Measurements from ENCODE around the gene BACE1-AS. TPM values are rescaled to one million over a fixed set of nuclear protein-coding genes. Genes with fewer than 3 reads are reported as not detected.

The BACE1-AS gene
- total and polyA plus RNA-seq, 2 experiments from 2014 or later = 10.6 to 19.6 TPM

DNA sequence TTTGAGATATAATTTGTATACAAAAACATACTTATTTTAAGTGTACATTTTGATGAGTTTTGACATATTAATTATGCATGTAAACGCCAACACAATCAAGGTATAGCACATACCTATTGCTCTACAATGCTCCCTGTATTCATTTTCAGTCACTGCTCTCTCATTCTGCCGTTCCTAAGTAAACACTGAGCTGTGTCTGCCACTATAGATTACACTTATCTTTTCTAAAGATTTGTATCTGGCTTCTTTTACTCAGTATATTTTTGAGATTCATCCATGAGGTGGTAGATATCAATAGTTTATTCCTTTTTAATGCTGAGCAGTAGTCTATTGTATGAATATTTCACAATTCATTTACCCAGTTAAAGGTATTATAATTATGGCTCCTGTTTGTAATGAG, 25.4 kb upstream of the BACE1-AS start:
- Mint-ChIP-seq H3K4me1 (peaks cover 2% of the 10 kb centered on the region; the same call in 1 of the 3 replicates), H3K9me3 (no peaks in the 10 kb centered on the region), H3K27me3 (ENCODE audit: insufficient read depth, low read depth, poor library complexity) (no peaks in the 10 kb centered on the region), H3K4me3 (no peak overlapping the region), H3K36me3 (ENCODE audit: low read depth) (peaks cover 33% of the 10 kb centered on the region), H3K27ac (no peak overlapping the region)
- Histone ChIP-seq H3K27ac (ENCODE audit: low read depth) (no peak overlapping the region), H3K9me2 (ENCODE audit: insufficient read depth) (no peaks in the 10 kb centered on the region), H3K36me3 (ENCODE audit: insufficient read depth) (no peaks in the 10 kb centered on the region), H4K20me1 (replicated peaks; ENCODE audit: insufficient read depth) (peaks cover 20% of the 10 kb centered on the region; the same call in 1 of the 2 replicates), H3F3A (replicated peaks; ENCODE audit: low read depth) (no peaks in the 10 kb centered on the region), H3K79me2 (replicated peaks; ENCODE audit: insufficient read depth) (no peaks in the 10 kb centered on the region), H3K4me1 (ENCODE audit: insufficient read depth) (no peaks in the 10 kb centered on the region), H2AFZ (no peak overlapping the region), H3K4me2 (no peak overlapping the region), H3K27me3 (ENCODE audit: insufficient read depth) (peaks cover 9% of the 10 kb centered on the region), H3K4me3 (no peak overlapping the region)
- TF ChIP-seq ZNF114 (CRISPR knock-in tag; IDR thresholded peaks at IDR 0.05) = no peak
- TF ChIP-seq EZH2 (IDR thresholded peaks at IDR 0.05; ENCODE audit: low read depth, unreplicated experiment) = no peak
- TF ChIP-seq, protein P1, sequence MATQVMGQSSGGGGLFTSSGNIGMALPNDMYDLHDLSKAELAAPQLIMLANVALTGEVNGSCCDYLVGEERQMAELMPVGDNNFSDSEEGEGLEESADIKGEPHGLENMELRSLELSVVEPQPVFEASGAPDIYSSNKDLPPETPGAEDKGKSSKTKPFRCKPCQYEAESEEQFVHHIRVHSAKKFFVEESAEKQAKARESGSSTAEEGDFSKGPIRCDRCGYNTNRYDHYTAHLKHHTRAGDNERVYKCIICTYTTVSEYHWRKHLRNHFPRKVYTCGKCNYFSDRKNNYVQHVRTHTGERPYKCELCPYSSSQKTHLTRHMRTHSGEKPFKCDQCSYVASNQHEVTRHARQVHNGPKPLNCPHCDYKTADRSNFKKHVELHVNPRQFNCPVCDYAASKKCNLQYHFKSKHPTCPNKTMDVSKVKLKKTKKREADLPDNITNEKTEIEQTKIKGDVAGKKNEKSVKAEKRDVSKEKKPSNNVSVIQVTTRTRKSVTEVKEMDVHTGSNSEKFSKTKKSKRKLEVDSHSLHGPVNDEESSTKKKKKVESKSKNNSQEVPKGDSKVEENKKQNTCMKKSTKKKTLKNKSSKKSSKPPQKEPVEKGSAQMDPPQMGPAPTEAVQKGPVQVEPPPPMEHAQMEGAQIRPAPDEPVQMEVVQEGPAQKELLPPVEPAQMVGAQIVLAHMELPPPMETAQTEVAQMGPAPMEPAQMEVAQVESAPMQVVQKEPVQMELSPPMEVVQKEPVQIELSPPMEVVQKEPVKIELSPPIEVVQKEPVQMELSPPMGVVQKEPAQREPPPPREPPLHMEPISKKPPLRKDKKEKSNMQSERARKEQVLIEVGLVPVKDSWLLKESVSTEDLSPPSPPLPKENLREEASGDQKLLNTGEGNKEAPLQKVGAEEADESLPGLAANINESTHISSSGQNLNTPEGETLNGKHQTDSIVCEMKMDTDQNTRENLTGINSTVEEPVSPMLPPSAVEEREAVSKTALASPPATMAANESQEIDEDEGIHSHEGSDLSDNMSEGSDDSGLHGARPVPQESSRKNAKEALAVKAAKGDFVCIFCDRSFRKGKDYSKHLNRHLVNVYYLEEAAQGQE (IDR thresholded peaks at IDR 0.05; ENCODE audit: unreplicated experiment) = no peak
- no peak for TF ChIP-seq POLR2AphosphoS5 (IDR thresholded peaks at IDR 0.05; ENCODE audit: low read depth)
- TF ChIP-seq, protein P2, sequence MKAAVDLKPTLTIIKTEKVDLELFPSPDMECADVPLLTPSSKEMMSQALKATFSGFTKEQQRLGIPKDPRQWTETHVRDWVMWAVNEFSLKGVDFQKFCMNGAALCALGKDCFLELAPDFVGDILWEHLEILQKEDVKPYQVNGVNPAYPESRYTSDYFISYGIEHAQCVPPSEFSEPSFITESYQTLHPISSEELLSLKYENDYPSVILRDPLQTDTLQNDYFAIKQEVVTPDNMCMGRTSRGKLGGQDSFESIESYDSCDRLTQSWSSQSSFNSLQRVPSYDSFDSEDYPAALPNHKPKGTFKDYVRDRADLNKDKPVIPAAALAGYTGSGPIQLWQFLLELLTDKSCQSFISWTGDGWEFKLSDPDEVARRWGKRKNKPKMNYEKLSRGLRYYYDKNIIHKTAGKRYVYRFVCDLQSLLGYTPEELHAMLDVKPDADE (IDR thresholded peaks at IDR 0.05) = no peak
- TF ChIP-seq, protein P3, sequence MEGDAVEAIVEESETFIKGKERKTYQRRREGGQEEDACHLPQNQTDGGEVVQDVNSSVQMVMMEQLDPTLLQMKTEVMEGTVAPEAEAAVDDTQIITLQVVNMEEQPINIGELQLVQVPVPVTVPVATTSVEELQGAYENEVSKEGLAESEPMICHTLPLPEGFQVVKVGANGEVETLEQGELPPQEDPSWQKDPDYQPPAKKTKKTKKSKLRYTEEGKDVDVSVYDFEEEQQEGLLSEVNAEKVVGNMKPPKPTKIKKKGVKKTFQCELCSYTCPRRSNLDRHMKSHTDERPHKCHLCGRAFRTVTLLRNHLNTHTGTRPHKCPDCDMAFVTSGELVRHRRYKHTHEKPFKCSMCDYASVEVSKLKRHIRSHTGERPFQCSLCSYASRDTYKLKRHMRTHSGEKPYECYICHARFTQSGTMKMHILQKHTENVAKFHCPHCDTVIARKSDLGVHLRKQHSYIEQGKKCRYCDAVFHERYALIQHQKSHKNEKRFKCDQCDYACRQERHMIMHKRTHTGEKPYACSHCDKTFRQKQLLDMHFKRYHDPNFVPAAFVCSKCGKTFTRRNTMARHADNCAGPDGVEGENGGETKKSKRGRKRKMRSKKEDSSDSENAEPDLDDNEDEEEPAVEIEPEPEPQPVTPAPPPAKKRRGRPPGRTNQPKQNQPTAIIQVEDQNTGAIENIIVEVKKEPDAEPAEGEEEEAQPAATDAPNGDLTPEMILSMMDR (conservative IDR thresholded peaks at IDR 0.05; ENCODE audit: low read depth in 2 of 2) = no peak
- TF ChIP-seq JUNB (IDR thresholded peaks at IDR 0.05; ENCODE audit: unreplicated experiment) = no peak
- TF ChIP-seq, protein P4, sequence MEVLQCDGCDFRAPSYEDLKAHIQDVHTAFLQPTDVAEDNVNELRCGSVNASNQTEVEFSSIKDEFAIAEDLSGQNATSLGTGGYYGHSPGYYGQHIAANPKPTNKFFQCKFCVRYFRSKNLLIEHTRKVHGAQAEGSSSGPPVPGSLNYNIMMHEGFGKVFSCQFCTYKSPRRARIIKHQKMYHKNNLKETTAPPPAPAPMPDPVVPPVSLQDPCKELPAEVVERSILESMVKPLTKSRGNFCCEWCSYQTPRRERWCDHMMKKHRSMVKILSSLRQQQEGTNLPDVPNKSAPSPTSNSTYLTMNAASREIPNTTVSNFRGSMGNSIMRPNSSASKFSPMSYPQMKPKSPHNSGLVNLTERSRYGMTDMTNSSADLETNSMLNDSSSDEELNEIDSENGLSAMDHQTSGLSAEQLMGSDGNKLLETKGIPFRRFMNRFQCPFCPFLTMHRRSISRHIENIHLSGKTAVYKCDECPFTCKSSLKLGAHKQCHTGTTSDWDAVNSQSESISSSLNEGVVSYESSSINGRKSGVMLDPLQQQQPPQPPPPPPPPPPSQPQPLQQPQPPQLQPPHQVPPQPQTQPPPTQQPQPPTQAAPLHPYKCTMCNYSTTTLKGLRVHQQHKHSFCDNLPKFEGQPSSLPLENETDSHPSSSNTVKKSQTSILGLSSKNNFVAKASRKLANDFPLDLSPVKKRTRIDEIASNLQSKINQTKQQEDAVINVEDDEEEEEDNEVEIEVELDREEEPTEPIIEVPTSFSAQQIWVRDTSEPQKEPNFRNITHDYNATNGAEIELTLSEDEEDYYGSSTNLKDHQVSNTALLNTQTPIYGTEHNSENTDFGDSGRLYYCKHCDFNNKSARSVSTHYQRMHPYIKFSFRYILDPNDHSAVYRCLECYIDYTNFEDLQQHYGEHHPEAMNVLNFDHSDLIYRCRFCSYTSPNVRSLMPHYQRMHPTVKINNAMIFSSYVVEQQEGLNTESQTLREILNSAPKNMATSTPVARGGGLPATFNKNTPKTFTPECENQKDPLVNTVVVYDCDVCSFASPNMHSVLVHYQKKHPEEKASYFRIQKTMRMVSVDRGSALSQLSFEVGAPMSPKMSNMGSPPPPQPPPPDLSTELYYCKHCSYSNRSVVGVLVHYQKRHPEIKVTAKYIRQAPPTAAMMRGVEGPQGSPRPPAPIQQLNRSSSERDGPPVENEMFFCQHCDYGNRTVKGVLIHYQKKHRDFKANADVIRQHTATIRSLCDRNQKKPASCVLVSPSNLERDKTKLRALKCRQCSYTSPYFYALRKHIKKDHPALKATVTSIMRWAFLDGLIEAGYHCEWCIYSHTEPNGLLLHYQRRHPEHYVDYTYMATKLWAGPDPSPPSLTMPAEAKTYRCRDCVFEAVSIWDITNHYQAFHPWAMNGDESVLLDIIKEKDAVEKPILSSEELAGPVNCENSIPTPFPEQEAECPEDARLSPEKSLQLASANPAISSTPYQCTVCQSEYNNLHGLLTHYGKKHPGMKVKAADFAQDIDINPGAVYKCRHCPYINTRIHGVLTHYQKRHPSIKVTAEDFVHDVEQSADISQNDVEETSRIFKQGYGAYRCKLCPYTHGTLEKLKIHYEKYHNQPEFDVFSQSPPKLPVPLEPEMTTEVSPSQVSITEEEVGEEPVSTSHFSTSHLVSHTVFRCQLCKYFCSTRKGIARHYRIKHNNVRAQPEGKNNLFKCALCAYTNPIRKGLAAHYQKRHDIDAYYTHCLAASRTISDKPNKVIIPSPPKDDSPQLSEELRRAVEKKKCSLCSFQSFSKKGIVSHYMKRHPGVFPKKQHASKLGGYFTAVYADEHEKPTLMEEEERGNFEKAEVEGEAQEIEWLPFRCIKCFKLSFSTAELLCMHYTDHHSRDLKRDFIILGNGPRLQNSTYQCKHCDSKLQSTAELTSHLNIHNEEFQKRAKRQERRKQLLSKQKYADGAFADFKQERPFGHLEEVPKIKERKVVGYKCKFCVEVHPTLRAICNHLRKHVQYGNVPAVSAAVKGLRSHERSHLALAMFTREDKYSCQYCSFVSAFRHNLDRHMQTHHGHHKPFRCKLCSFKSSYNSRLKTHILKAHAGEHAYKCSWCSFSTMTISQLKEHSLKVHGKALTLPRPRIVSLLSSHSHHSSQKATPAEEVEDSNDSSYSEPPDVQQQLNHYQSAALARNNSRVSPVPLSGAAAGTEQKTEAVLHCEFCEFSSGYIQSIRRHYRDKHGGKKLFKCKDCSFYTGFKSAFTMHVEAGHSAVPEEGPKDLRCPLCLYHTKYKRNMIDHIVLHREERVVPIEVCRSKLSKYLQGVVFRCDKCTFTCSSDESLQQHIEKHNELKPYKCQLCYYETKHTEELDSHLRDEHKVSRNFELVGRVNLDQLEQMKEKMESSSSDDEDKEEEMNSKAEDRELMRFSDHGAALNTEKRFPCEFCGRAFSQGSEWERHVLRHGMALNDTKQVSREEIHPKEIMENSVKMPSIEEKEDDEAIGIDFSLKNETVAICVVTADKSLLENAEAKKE (CRISPR knock-in tag; IDR thresholded peaks at IDR 0.05) = no peak
- TF ChIP-seq EZH2phosphoT487 (IDR thresholded peaks at IDR 0.05; ENCODE audit: unreplicated experiment) = no peak
- no peak for TF ChIP-seq ZNF331 (CRISPR knock-in tag; IDR thresholded peaks at IDR 0.05; ENCODE audit: low read depth)
- TF ChIP-seq STAT1 (IDR thresholded peaks at IDR 0.05; ENCODE audit: unreplicated experiment) = no peak
- no peak for TF ChIP-seq NANOG (IDR thresholded peaks at IDR 0.05; ENCODE audit: borderline replicate concordance)
- no peak for TF ChIP-seq CREB1 (CRISPR knock-in tag; IDR thresholded peaks at IDR 0.05; ENCODE audit: low read depth)
- DNase-seq (ENCODE audit: low spot score) (no peak), ATAC-seq (no peak)
